H9 (cell line): ENCODE measurements around the gene SLCO3A1. TPM values are rescaled to one million over a fixed set of nuclear protein-coding genes. Genes with fewer than 3 reads are reported as not detected.

Experiments
- DNase-seq: peaks from one replicate; pipeline ENCODE4 v3.0.0-alpha.2; 2017
- H2AFZ ChIP-seq: one replicate; pipeline ENCODE4 v1.6.1; 2013; ENCODE audit warnings: mild to moderate bottlenecking, low read length, control low read depth, moderate library complexity
- H2AK5ac ChIP-seq: 2 replicates; pipeline ENCODE4 v1.6.1; 2013; ENCODE audit warnings: low read length, control low read depth, mixed read lengths; ENCODE audit not compliant: insufficient read length
- H2BK120ac ChIP-seq: one replicate; pipeline ENCODE4 v1.6.1; 2013; ENCODE audit warnings: low read depth, mild to moderate bottlenecking, low read length, control low read depth, inconsistent platforms; ENCODE audit not compliant: poor library complexity, severe bottlenecking
- H2BK12ac ChIP-seq: 2 replicates; pipeline ENCODE4 v1.6.1; 2013; ENCODE audit warnings: low read length, control low read depth, mixed read lengths, low read depth; ENCODE audit not compliant: insufficient read length
- H2BK15ac ChIP-seq: 2 replicates; pipeline ENCODE4 v1.6.1; 2013; ENCODE audit warnings: low read depth, low read length, control low read depth
- H2BK20ac ChIP-seq: one replicate; pipeline ENCODE4 v1.6.1; 2013; ENCODE audit warnings: low read depth, mild to moderate bottlenecking, low read length, control low read depth, inconsistent platforms; ENCODE audit not compliant: poor library complexity, severe bottlenecking
- H2BK5ac ChIP-seq: 2 replicates; pipeline ENCODE4 v1.6.1; 2013; ENCODE audit warnings: low read length, control low read depth, mixed read lengths; ENCODE audit not compliant: insufficient read length
- H3K14ac ChIP-seq: 2 replicates; pipeline ENCODE4 v1.6.1; 2013; ENCODE audit warnings: low read length, control low read depth; ENCODE audit not compliant: insufficient read depth
- H3K18ac ChIP-seq: 2 replicates; pipeline ENCODE4 v1.6.1; 2013; ENCODE audit warnings: low read depth, mild to moderate bottlenecking, mixed read lengths, low read length, control low read depth; ENCODE audit not compliant: insufficient read length
- H3K23ac ChIP-seq: 2 replicates; pipeline ENCODE4 v1.6.1; 2013; ENCODE audit warnings: low read length, control low read depth, mixed read lengths, low read depth; ENCODE audit not compliant: insufficient read length
- H3K23me2 ChIP-seq: 2 replicates; pipeline ENCODE4 v1.6.1; 2013; ENCODE audit warnings: low read depth, mild to moderate bottlenecking, mixed read lengths, low read length, control low read depth; ENCODE audit not compliant: insufficient read length, poor library complexity, severe bottlenecking
- H3K27ac ChIP-seq: 2 replicates; pipeline ENCODE4 v1.5.1; 2013; ENCODE audit warnings: low read length, control low read depth, mixed read lengths, low read depth; ENCODE audit not compliant: insufficient read length
- H3K27me3 ChIP-seq: 2 replicates; pipeline ENCODE4 v1.6.1; 2013; ENCODE audit warnings: low read length, control low read depth, inconsistent platforms; ENCODE audit not compliant: insufficient read depth
- H3K4ac ChIP-seq: 2 replicates; pipeline ENCODE4 v1.6.1; 2013; ENCODE audit warnings: low read depth, mild to moderate bottlenecking, control low read depth, inconsistent platforms, low read length, moderate library complexity
- H3K4me1 ChIP-seq: 2 replicates; pipeline ENCODE4 v1.6.1; 2013; ENCODE audit warnings: low read length, control low read depth, inconsistent platforms; ENCODE audit not compliant: insufficient read depth
- H3K4me2 ChIP-seq: 2 replicates; pipeline ENCODE4 v1.6.1; 2013; ENCODE audit warnings: low read length, control low read depth, mixed read lengths; ENCODE audit not compliant: insufficient read length, insufficient read depth
- H3K56ac ChIP-seq: 2 replicates; pipeline ENCODE4 v1.6.1; 2013; ENCODE audit warnings: low read depth, mild to moderate bottlenecking, mixed read lengths, low read length, control low read depth; ENCODE audit not compliant: insufficient read length
- H3K79me1 ChIP-seq: 2 replicates; pipeline ENCODE4 v1.6.1; 2013; ENCODE audit warnings: low read depth, mild to moderate bottlenecking, moderate library complexity, low read length, control low read depth, inconsistent platforms; ENCODE audit not compliant: insufficient read depth, poor library complexity, severe bottlenecking
- H3K79me2 ChIP-seq: 2 replicates; pipeline ENCODE4 v1.6.1; 2013; ENCODE audit warnings: low read length, control low read depth, inconsistent platforms; ENCODE audit not compliant: insufficient read depth
- H3K9ac ChIP-seq: 2 replicates; pipeline ENCODE4 v1.6.1; 2013; ENCODE audit warnings: low read length, control low read depth, mixed read lengths; ENCODE audit not compliant: insufficient read length; ENCODE audit errors: extremely low read depth
- H3K9me3 ChIP-seq: one replicate; pipeline ENCODE4 v1.6.1; 2013; ENCODE audit warnings: low read depth, low read length, inconsistent platforms; ENCODE audit not compliant: control insufficient read depth
- H3T11ph ChIP-seq: one replicate; pipeline ENCODE4 v1.6.1; 2013; ENCODE audit warnings: mild to moderate bottlenecking, low read length, control low read depth, inconsistent platforms
- H4K20me1 ChIP-seq: one replicate; pipeline ENCODE4 v1.6.1; 2013; ENCODE audit not compliant: control insufficient read depth, insufficient read length, insufficient read depth
- H4K5ac ChIP-seq: 2 replicates; pipeline ENCODE4 v1.6.1; 2013; ENCODE audit warnings: low read depth, mild to moderate bottlenecking, mixed read lengths, low read length, control low read depth; ENCODE audit not compliant: insufficient read length
- H4K8ac ChIP-seq: replicated peaks from 2 replicates; pipeline ENCODE4 v1.6.1; 2013; ENCODE audit warnings: low read length, control low read depth, mixed read lengths, low read depth; ENCODE audit not compliant: insufficient read length
- H4K91ac ChIP-seq: 2 replicates; pipeline ENCODE4 v1.6.1; 2013; ENCODE audit warnings: low read depth, mild to moderate bottlenecking, moderate library complexity, mixed read lengths, low read length, control low read depth; ENCODE audit not compliant: insufficient read length
- H3K27ac Mint-ChIP-seq, 3 experiments: 2 replicates in 2 of 3; 3 replicates in 1 of 3; pipeline ENCODE4 v1.8.0; 2020 to 2021; ENCODE audit warnings: mixed read lengths in 3 of 3, mild to moderate bottlenecking in 1 of 3, moderate library complexity in 1 of 3
- H3K27me3 Mint-ChIP-seq: 2 replicates; pipeline ENCODE4 v1.8.0; 2021; ENCODE audit warnings: low read depth, mild to moderate bottlenecking, moderate library complexity, mixed read lengths
- H3K36me3 Mint-ChIP-seq, 3 experiments: 2 replicates in 2 of 3; 3 replicates in 1 of 3; pipeline ENCODE4 v1.8.0; 2020 to 2021; ENCODE audit warnings: low read depth in 3 of 3, mixed read lengths in 3 of 3; ENCODE audit not compliant: insufficient read depth in 1 of 3
- H3K4me1 Mint-ChIP-seq, 2 experiments: 2 replicates each; pipeline ENCODE4 v1.8.0; 2020; ENCODE audit warnings: mixed read lengths in 2 of 2
- H3K4me3 Mint-ChIP-seq, 2 experiments: 2 replicates in 1 of 2; 3 replicates in 1 of 2; pipeline ENCODE4 v1.8.0; 2020 to 2021; ENCODE audit warnings: mild to moderate bottlenecking in 2 of 2, mixed read lengths in 2 of 2, moderate library complexity in 1 of 2
- H3K9me3 Mint-ChIP-seq, 2 experiments: 2 replicates in 1 of 2; 3 replicates in 1 of 2; pipeline ENCODE4 v1.8.0; 2020; ENCODE audit warnings: mild to moderate bottlenecking in 2 of 2, mixed read lengths in 2 of 2, moderate library complexity in 1 of 2
- CTCF ChIP-seq: fragments of 200-600 bp; sonication (generic); conservative IDR thresholded peaks from 3 replicates; pipeline ENCODE4 v1.8.0; 2021; ENCODE audit warnings: antibody characterized with exemption, mild to moderate bottlenecking
- WGBS: extraction: QIAGEN DNeasy Blood & Tissue Kit; methylation state at CpG from one replicate; pipeline ENCODE4 v1.1.7; 2013; ENCODE audit warnings: missing lambda C conversion rate, low lambda C conversion rate, mixed read lengths; ENCODE audit not compliant: insufficient read length; ENCODE audit errors: extremely low coverage; 5-methylcytosine and 5-hydroxymethylcytosine counted together
- total RNA-seq: library from RNA; stranded (reverse); gene quantifications from 2 replicates; pipeline ENCODE4 v1.2.1, GENCODE V29; 2021

Gene SLCO3A1
- total RNA-seq, 1 experiment from 2014 or later = 9.4 TPM

- Histone ChIP-seq H4K20me1 (peaks cover 3% of the 10 kb centered on the region), H3K4me1 (peaks cover 2% of the 10 kb centered on the region; the same call in 1 of the 2 replicates), H2AK5ac (no peak overlapping the region), H3K23me2 (no peaks in the 10 kb centered on the region), H4K5ac (no peak overlapping the region), H2BK20ac (no peak overlapping the region), H2BK120ac (no peak overlapping the region), H2BK12ac (no peak overlapping the region), H3K18ac (no peak overlapping the region), H2AFZ (no peak overlapping the region), H3K56ac (no peak overlapping the region), H3K27me3 (no peaks in the 10 kb centered on the region), H4K91ac (no peak overlapping the region), H3K4ac (no peak overlapping the region), H3K79me1 (no peaks in the 10 kb centered on the region), H4K8ac (no peak overlapping the region), H3K27ac (no peak overlapping the region), H3K23ac (no peak overlapping the region), H3K14ac (no peak overlapping the region), H3K9me3 (no peaks in the 10 kb centered on the region), H2BK5ac (no peak overlapping the region), H3K9ac (no peak overlapping the region), H3K79me2 (peaks cover 1% of the 10 kb centered on the region; the same call in 1 of the 2 replicates), H3T11ph (no peak overlapping the region), H3K4me2 (no peak overlapping the region), H2BK15ac (no peak overlapping the region)
- Mint-ChIP-seq H3K27me3 (no peaks in the 10 kb centered on the region), H3K27ac (no peak overlapping the region), H3K36me3 (no peaks in the 10 kb centered on the region; a peak in 1 of 7 replicates), H3K4me3 (no peak overlapping the region), H3K9me3 (no peaks in the 10 kb centered on the region), H3K4me1 (peaks cover 10 to 26% of the 10 kb centered on the region in 2 experiments)
- TF ChIP-seq CTCF = no peak
- DNase-seq = no peak
- no CpG with 5 or more reads among the region's 9 CpGs for WGBS
Measured at GRCh38 chr15:92073044-92073785, 219.7 kb downstream of the SLCO3A1 start.
